ENCODE measurements around the gene DNAH11.

- TF ChIP-seq CTCF (IDR thresholded peaks at IDR 0.05), result no peak
- no peak for TF ChIP-seq POLR2A (IDR thresholded peaks at IDR 0.05)
Observed at GRCh38 chr7:21747806-21748205, 205.0 kb downstream of the DNAH11 start.
